Colonic mucosa (tissue), 4 donors: Measurements from ENCODE around the gene TCHP. TPM values are rescaled to one million over a fixed set of nuclear protein-coding genes. Genes with fewer than 3 reads are reported as not detected.
"Not testable (repeated sequence)": the region's sequence is repeated elsewhere in the genome, so short reads cannot be mapped to it uniquely, and the experiment has no call there.

Experiments
- DNase-seq: peaks from one replicate; pipeline ENCODE4 v3.0.0-alpha.2; 2020
- H3K27ac ChIP-seq: fragments of 200-600 bp; one replicate; pipeline ENCODE4 v1.8.0; 2021
- H3K27me3 ChIP-seq: fragments of 200-600 bp; one replicate; pipeline ENCODE4 v1.8.0; 2021
- H3K36me3 ChIP-seq: fragments of 200-600 bp; one replicate; pipeline ENCODE4 v1.8.0; 2021
- H3K4me1 ChIP-seq: fragments of 200-600 bp; one replicate; pipeline ENCODE4 v1.8.0; 2021; ENCODE audit warnings: mild to moderate bottlenecking
- H3K4me3 ChIP-seq: fragments of 200-600 bp; one replicate; pipeline ENCODE4 v1.8.0; 2021
- H3K9ac ChIP-seq, 2 donors: one replicate each; pipeline ENCODE4 v1.7.0; 2013; ENCODE audit warnings: control low read depth in 2 of 2, low read depth in 2 of 2, low read length in 2 of 2
- H3K9me3 ChIP-seq: fragments of 200-600 bp; one replicate; pipeline ENCODE4 v1.8.0; 2021
- intact Hi-C: fragments of 100-400 bp; cut with DNase I; formaldehyde crosslinking; loops from one replicate; pipeline ENCODE4 v1.14.1; 2022
- total RNA-seq, 2 donors: library from RNA; stranded (reverse); fragmentation: NEBNext Ultra II Directional in 1 of 2; extraction: Animal tissue kit (Norgen Biotek cat#: 25700) in 1 of 2; gene quantifications; one replicate each; pipeline ENCODE4 v1.2.1, GENCODE V29; 2021
- TF ChIP-seq, protein P1 (sequence below): fragments of 200-600 bp; IDR thresholded peaks from one replicate; pipeline ENCODE4 v1.8.0; 2022; ENCODE audit warnings: antibody characterized with exemption, mild to moderate bottlenecking
- donor health status: healthy.
- donor health status: DM: no; HTN: no; CAD: no.
- donor health status: DM: no; HTN: no; CAD: no.

Gene TCHP
- total RNA-seq, 2 donors from 2014 or later = 11.4 to 27.0 TPM

DNA sequence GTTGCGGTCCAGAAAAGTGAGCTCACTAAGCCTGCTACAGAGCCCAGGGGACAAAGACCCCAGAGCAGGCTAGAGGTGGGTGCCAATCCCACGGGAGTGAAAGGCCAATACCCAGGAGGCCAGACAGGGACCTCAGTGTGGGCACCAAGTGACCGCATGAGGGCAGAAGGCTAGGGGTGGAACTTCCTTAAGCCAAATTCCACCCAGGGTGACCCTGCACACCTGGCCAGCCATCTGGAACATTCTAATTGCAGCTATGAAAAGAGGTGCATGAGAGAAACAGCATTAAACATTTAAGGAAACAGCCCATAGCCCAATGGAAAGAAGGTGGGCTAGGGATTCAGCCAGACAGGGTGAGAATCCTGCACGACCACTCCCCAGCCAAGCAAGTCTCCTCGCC lies 39.1 kb upstream of the TCHP start:
- TF ChIP-seq, protein P1, sequence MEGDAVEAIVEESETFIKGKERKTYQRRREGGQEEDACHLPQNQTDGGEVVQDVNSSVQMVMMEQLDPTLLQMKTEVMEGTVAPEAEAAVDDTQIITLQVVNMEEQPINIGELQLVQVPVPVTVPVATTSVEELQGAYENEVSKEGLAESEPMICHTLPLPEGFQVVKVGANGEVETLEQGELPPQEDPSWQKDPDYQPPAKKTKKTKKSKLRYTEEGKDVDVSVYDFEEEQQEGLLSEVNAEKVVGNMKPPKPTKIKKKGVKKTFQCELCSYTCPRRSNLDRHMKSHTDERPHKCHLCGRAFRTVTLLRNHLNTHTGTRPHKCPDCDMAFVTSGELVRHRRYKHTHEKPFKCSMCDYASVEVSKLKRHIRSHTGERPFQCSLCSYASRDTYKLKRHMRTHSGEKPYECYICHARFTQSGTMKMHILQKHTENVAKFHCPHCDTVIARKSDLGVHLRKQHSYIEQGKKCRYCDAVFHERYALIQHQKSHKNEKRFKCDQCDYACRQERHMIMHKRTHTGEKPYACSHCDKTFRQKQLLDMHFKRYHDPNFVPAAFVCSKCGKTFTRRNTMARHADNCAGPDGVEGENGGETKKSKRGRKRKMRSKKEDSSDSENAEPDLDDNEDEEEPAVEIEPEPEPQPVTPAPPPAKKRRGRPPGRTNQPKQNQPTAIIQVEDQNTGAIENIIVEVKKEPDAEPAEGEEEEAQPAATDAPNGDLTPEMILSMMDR = no peak
- intact Hi-C loops = no loop called here
- no peak for DNase-seq
- H3K9me3 ChIP-seq = no peaks in the 10 kb centered on the region
- H3K9ac ChIP-seq = peak overlapping the region in 1 of 2 donors; percentile 48
- no peaks in the 10 kb centered on the region for H3K27me3 ChIP-seq
- peaks cover 15% of the 10 kb centered on the region for H3K4me1 ChIP-seq
- H3K36me3 ChIP-seq = peaks cover 13% of the 10 kb centered on the region
- no peak overlapping the region for H3K4me3 ChIP-seq
- no peak overlapping the region for H3K27ac ChIP-seq

DNA sequence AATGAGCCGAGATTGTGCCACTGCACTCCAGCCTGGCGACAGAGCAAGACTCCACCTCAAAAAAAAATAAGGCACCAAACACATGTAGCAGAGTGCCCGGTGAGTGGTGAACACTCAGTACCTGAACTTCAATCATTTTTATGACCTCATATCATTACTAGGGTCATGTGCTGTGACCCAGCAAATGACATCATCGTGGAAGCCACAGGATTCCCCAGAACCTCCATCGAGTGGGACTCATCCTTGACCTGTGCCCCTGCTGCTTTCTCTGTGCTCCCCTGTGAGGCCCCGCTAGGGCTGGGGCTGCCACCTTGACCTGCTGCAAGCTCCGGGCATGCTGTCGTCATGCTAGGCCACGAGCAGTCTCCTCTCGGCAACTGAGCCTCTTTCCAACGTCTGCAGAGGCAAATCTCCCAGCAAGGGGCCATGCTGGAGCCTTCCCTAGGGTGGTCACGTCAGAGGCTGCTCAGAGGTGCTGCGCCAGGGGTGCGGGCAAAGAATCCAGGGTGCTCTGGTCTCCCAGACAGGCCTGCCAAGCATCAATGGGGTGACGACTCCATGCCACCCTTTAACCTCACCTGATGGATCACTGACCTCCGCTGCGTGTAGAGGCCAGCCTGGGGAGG lies 38.3 kb upstream of the TCHP start:
- Histone ChIP-seq H3K27ac (no peak overlapping the region), H3K4me3 (no peak overlapping the region), H3K36me3 (peaks cover 10% of the 10 kb centered on the region), H3K4me1 (peaks cover 17% of the 10 kb centered on the region), H3K9me3 (no peaks in the 10 kb centered on the region), H3K27me3 (no peaks in the 10 kb centered on the region), H3K9ac (peak overlapping the region in 1 of 2 donors; percentile 13)
- intact Hi-C loops = no loop called here
- peak; percentile 35 for DNase-seq
- TF ChIP-seq, protein P1 = no peak

DNA sequence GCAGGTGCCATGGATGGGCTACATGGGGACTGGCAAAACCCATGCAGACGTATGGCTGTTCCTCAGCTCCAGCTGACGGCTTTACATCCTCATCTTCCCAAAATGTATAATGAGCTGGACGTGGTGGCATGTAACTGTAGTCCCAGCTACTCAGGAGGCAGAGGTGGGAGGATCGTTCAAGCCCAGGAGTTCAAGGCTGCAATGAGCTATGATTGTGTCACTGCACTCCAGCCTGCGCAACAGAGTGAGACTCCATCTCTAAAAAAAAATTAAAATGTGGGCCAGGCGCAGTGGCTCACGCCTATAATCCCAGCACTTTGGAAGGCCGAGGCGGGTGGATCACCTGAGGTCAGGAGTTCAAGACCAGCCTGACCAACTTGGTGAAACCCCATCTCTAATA lies 37.6 kb upstream of the TCHP start:
- H3K9ac ChIP-seq, H3K36me3 ChIP-seq, intact Hi-C loops, H3K9me3 ChIP-seq, H3K27ac ChIP-seq, H3K27me3 ChIP-seq, H3K4me3 ChIP-seq, DNase-seq: not testable (repeated sequence)
- H3K4me1 ChIP-seq = peaks cover 17% of the 10 kb centered on the region

DNA sequence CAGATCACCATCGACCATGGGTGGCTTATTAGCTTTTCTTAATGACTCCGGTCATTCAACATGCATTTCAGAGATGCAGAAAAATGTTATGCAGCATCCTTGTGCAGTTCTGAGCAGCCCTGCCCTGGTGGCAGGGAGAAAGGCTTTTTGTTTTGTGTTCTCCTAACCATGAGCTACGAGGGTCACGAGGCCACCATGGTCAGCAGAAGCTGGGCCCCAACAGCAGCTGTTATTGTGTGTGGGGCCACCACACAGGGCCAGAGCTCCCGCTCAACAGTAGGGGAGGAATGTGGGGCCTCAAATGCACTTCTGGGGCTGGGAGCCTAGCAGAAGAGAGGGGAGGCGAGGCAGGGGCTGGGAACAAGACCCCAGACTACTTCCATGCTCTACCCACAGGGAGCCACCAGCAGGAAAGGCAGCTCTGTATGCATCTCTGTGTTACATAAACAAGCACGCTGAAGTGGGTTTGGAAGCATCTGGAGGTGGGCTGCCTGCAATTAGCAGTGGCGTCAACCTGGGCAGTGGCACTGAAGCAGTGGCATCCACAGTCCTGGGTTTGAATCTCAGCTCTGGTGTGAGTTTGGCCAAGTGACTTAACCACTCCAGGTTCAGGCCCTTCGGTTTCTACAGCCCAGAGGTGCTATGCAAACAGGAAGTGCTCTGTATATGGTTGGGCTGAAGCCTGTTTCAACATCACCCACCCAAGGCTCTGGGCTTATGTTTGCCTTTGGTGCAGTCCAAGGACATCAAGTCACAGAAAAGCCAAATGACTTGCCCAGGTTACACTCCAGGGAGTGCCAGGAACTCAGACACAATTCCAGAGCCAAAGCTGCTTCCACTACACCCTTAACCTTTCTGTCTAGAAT lies 36.0 kb upstream of the TCHP start:
- H3K27me3 ChIP-seq = no peaks in the 10 kb centered on the region
- TF ChIP-seq, protein P1 = no peak
- no peak overlapping the region for H3K4me3 ChIP-seq
- DNase-seq = peak; percentile 84
- H3K36me3 ChIP-seq = no peaks in the 10 kb centered on the region
- peak overlapping the region in 1 of 2 donors; percentile 36 for H3K9ac ChIP-seq
- peak overlapping the region; percentile 86 for H3K27ac ChIP-seq
- peaks cover 17% of the 10 kb centered on the region for H3K4me1 ChIP-seq
- H3K9me3 ChIP-seq = no peaks in the 10 kb centered on the region
- intact Hi-C loops = no loop called here

DNA sequence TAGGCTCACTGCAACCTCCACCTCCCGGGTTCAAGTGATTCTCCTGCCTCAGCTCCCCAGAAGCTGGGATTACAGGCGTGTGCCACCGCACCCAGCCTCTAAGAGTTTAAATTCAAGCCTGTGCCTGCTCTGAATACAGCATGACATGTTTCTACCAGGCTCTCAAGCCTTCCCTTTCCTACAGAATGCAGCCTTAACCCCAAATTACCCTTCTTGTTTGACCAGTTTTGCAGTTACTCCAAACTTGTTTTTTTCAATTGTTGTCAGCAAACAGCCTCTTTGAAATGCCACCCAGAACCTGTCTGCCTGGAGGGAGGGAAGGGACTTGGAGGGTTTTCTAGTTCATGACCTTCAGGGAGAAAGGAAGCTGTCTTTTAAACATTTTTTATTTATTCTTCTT lies 35.2 kb upstream of the TCHP start:
- intact Hi-C loops = no loop called here
- no peak for DNase-seq
- Histone ChIP-seq H3K9me3 (no peaks in the 10 kb centered on the region), H3K9ac (peak overlapping the region; percentile 47 to 62), H3K27me3 (no peaks in the 10 kb centered on the region), H3K27ac (peak overlapping the region; percentile 86), H3K4me1 (peaks cover 17% of the 10 kb centered on the region), H3K36me3 (no peaks in the 10 kb centered on the region), H3K4me3 (no peak overlapping the region)
- TF ChIP-seq, protein P1 = no peak
